Superior temporal gyrus (tissue), 1 donor: Measurements from ENCODE around the gene RBMS2.

Source experiments
- DNase-seq: peaks from one replicate; pipeline ENCODE4 v3.0.0-alpha.2; 2016; ENCODE audit errors: extremely low spot score

The RBMS2 gene

GRCh38 chr12:56581418-56582145 lies 60.0 kb downstream of the RBMS2 start:
- DNase-seq, result no peak

GRCh38 chr12:56585098-56585497 lies 63.5 kb downstream of the RBMS2 start:
- no peak for DNase-seq

GRCh38 chr12:56589783-56590182 lies 68.2 kb downstream of the RBMS2 start:
- DNase-seq, result no peak

GRCh38 chr12:56590237-56590830 lies 68.7 kb downstream of the RBMS2 start:
- DNase-seq, result no peak

GRCh38 chr12:56591126-56591525 lies 69.5 kb downstream of the RBMS2 start:
- no peak for DNase-seq

GRCh38 chr12:56591961-56592360 lies 70.3 kb downstream of the RBMS2 start:
- DNase-seq, result peak; percentile 28

GRCh38 chr12:56593909-56594621 lies 72.4 kb downstream of the RBMS2 start:
- peak; percentile 72 for DNase-seq

GRCh38 chr12:56596815-56597214 lies 75.2 kb downstream of the RBMS2 start:
- no peak for DNase-seq

DNA sequence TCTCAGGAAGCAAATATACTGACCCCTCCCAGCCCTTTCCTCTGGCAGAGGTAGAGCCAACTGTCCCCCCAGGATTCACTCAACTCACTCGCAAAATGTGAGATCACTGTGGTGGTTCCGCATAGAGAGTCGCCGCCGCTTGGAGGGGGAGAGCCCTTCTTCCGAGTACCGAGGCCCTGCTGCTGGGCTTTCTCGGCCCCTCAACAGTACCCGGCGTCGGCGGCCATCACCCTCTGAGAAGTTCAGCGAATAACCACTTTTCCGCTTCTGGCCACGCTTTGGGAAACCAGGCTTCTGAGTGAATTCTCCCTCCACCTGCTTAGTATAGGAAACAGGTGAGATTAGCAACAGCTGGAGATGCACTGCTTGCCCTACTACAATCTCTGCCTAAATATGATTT lies 77.4 kb downstream of the RBMS2 start:
- DNase-seq, result no peak

GRCh38 chr12:56599797-56600196 lies 78.2 kb downstream of the RBMS2 start:
- no peak for DNase-seq

DNA sequence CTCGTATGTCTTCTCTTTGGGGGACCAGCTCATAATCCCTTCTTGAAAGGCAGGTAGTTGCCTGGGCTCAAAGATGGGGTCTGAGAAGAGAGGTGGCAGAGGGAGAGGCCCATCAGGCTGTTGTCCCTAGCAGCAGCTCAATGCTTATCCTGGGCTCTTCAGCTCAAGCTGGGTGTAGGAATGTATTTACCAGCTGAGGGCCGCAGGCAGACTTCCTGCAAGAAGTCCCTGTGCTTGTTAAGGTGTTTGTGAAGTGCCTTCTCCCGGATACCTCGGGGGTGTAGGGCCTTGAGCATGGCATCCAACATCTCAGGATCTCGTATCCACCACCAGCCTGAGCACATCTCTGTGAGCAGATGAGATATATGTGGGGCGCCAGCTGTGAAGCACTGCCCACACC lies 79.1 kb downstream of the RBMS2 start:
- DNase-seq, result no peak

DNA sequence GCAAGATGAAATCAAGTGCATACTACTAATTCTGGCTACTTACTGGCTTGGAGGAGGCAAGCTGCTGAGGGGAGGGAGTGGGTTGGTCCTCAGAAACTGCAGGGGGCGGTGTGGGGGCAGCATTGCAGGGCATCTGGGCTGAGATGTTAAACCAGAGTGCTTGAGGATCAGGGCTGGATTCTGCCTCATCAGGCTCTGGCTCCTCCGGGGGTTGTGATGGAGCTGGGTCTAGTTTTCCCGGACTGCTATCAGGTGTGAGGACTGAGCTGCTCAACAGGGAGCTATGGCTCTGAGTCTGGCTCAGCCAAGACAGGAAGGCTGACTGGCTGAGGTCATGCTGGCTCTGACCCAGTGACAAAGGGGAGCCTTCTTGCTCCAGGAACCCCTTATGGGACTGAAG lies 79.9 kb downstream of the RBMS2 start:
- DNase-seq, result no peak

DNA sequence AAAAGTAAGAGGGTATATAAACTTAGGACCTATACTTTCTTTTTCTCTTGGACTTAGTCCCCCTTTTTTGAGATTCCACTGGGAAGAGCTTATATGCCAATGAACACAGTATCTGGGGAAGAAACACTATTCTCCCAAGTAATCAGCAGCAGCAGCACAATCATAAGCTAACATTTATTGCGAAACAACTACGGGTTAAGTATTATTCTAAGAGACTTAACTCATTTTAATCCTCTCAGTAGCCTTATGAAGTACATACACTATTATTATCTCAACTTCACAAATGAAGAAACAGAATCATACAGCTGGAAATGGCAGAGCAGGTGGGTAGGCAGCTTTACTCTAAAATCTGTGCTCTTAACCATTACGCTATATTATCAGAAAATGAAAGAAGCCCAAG lies 80.6 kb downstream of the RBMS2 start:
- DNase-seq, result no peak

DNA sequence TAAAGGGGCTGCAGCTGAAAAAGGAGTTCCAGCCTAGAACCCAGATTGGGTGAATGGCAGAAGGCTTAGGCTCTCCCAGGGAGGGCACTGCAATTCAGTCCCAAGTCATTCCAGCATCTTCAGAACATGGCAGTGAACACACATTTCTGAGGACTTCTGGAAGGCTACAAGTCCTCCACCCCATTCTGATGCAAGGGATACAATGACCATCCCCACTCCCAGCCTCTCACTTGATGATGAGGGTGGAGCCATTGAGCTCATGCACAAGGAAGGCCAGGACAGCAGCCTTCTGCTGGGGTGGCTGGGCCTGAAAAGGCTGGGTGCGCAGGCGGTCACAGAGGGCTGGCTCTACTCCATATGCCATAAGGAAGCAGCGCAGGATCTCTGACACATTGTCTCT lies 82.7 kb downstream of the RBMS2 start:
- DNase-seq, result no peak

DNA sequence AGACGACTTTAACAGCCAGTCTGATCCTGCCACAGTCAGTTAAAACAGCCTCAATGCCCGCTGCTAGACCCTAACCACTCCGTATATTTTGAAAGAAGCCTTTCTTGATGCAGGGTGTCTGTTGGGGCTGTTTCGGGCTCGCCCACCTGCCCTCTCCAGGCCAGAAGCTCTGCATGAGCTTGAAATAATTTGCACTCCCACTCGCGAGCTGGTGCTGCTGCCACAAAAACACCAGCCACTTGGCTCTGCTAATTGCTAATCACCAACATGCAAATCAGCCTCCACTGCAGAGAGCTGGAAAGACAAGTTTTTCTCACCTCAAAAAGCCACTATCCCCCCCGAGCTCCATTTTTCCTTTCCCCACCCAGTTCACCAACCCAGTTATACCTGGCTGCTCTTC lies 93.0 kb downstream of the RBMS2 start:
- peak; percentile 27 for DNase-seq

GRCh38 chr12:56616244-56616643 lies 94.6 kb downstream of the RBMS2 start:
- no peak for DNase-seq

DNA sequence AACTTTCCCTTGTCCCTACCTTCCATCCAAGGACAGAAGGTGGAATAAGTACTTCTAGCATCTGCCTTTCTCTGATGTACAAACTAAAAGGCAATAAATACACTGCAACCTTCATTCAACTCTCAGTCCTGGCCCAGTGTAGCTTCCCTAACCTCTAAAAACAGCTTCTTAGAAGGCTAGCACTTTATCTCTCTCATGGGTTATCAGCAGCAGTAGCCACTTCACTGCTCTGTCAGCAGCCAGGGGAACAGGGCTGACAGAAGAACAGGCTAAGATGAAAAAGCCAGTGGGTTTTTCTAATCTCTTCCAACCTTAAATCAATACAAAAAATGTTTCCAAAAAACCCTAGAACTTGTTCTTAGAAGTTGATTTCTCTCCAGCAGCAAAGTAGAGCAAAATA lies 95.3 kb downstream of the RBMS2 start:
- DNase-seq, result no peak

DNA sequence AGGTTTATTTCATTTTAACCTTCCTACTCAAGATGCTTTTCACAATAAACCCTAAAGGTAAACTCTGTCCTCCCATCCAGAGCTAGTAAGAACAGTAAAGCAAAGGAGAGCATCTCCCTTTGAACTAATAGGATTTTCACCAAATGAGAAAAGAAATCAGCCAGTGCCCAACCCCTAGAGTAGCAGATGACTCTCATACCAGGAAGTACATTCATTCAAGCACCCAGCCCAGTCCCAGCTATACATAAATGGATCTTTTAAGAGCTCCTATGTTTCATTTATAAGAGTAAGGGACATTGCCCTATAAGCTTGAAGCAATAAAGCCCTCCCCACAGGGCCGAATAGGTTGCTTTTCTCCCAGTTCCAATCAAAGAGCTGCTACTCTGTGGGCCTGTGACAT lies 100.9 kb downstream of the RBMS2 start:
- no peak for DNase-seq

DNA sequence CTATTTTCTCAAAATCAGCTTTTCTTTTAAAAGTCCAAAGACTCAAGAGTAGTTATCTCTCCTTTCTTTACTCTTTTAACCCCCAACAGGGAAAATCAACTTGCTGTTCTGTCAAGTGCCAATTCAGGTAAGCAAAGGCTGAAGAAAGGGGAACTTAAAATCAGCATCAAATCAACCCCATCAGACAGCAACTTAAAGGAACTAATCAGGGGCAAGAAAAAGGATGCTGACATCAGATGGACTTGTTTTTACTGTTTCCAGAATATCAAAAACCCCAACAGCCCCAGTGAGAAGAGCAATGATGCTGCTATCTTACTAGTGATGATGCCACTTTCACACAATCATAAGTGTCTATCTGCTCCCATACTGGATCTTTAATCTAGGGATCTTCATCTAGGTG lies 105.1 kb downstream of the RBMS2 start:
- DNase-seq, result no peak

GRCh38 chr12:56628671-56629458 lies 107.2 kb downstream of the RBMS2 start:
- peak; percentile 78 for DNase-seq

DNA sequence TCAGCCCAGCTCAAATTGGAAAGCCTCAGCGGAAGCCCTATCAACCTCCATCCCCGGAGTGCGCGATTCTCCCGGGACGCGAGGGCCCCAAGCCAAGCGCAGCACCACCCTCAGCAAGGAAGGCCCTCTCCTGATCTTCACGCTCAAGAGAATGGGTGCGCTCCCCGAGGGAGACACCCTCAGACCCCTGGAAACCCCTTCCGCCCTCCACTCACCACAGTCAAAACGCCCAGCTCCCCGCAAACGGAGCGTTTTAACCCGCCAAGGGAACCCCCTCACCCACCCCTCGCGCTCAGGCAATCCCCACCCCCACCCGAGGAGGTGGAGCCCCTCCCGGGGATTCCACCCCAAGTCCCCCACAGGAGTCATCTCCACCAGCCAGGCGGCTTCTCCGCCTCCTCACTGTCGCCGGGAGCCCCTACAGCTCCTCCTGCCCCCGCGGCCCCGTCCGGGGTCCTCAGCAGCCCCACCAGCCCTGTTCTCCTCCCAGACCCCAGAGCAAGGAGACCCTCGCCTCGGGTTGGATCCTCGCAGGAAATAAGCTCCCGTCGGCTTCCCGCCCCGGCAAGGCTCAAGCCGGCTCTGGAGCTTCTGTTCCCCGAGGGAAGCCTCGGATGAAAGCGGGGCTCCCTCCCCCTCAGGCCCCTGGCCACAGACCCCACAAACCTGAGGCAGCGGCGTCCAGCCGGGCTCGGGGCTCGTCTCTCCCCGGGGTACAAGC lies 108.0 kb downstream of the RBMS2 start:
- DNase-seq, result no peak

DNA sequence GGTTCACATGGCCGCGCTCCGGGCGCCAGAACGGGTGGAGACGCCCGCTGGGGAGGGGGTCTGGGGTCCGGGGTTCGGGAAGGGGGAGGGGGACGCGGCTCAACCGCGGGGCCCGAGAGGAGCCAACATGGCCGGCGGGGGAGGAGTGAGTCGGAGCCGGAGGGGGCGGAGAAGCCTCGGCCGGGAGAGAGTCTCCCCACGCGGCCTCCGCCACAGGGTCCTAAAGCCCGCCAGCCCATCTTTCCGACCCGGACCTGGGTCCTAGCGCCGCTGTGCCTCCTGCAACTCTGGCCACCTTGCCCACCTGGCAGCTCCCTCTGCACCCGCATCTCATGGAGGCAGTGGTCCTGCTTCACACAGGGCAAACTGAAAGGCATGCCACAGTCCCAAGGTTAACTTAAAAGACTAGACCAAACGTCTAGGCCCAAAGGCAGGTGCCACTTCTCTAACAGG lies 108.6 kb downstream of the RBMS2 start, which contains the start of gene BAZ2A:
Gene BAZ2A, minus strand, starts transcription at position 147 of the 453 bp plus-strand sequence. CDS start 12,796 bp downstream, outside the sequence.
- peak; percentile 94 for DNase-seq
